ENCODE data around the gene NOL12. TPM values are rescaled to one million over a fixed set of nuclear protein-coding genes. Genes with fewer than 3 reads are reported as not detected.

NOL12 gene
- polyA plus RNA-seq, 1 of the 3 experiments (the other 2 are of a cell fraction): 52.2 TPM

- no peak for DNase-seq
- CTCF ChIA-PET: interaction anchor here (1.1 to 2.0 kb wide), 4 partner anchors 21 to 90 kb away, joined by 3 to 6 read pairs (median 4); no protein-coding TSS in a partner anchor
These were observed 27.6 kb downstream of the NOL12 start for GRCh38 chr22:37713761-37714160.

GRCh38 chr22:37714634-37715033, 28.5 kb downstream of the NOL12 start:
- Histone ChIP-seq H3K9ac (no peak overlapping the region), H3K27me3 (ENCODE audit: insufficient read depth) (no peaks in the 10 kb centered on the region), H2AFZ (ENCODE audit: low read depth) (no peak overlapping the region), H3K4me2 (no peak overlapping the region), H3K9me3 (no peaks in the 10 kb centered on the region), H3K4me1 (ENCODE audit: control insufficient read depth in 1 of 2, insufficient read depth in 2 of 2, low read depth in 1 of 2, low read length in 1 of 2) (no peaks in the 10 kb centered on the region), H3F3A (replicated peaks; ENCODE audit: insufficient read depth) (peaks cover 5% of the 10 kb centered on the region), H3K36me3 (replicated peaks in 1 of 2; ENCODE audit: control insufficient read depth in 1 of 2, insufficient read depth in 2 of 2, low read length in 1 of 2) (peaks cover 0 to 3% of the 10 kb centered on the region in 2 experiments), H3K4me3 (ENCODE audit: low read depth in 2 of 2, low read length in 1 of 2) (no peak overlapping the region), H3K79me2 (ENCODE audit: insufficient read depth) (no peaks in the 10 kb centered on the region), H3K9me2 (no peaks in the 10 kb centered on the region), H3K27ac (ENCODE audit: low read depth in 2 of 2, low read length in 1 of 2) (no peak overlapping the region), H4K20me1 (ENCODE audit: insufficient read depth) (no peaks in the 10 kb centered on the region)
- TF ChIP-seq ZBTB33 (IDR thresholded peaks at IDR 0.05; ENCODE audit: borderline replicate concordance, low read depth) (no peak), NRF1 (IDR thresholded peaks at IDR 0.05; ENCODE audit: low read depth, low read length) (no peak), YY1 (IDR thresholded peaks at IDR 0.05; ENCODE audit: low read depth) (no peak), FOXM1 (IDR thresholded peaks at IDR 0.05; ENCODE audit: low read depth) (no peak), EP300 (IDR thresholded peaks at IDR 0.05; ENCODE audit: borderline replicate concordance in 1 of 2, low read depth in 1 of 2, low read length in 1 of 2) (no peak), MAX (IDR thresholded peaks at IDR 0.05; ENCODE audit: low read depth) (no peak), RFX5 (IDR thresholded peaks at IDR 0.05; ENCODE audit: low read length) (no peak), GATA2 (CRISPR knock-in tag; IDR thresholded peaks at IDR 0.05) (no peak)
- POLR2A ChIA-PET: no interaction called here
- WGBS (ENCODE audit: low lambda C conversion rate): 84% methylated on average over 2 of the region's 2 CpGs
- no peak for DNase-seq
- CTCF ChIA-PET: interaction anchor here (1.3 to 1.4 kb wide), 2 partner anchors 17 to 21 kb away, joined by 3 read pairs; no protein-coding TSS in a partner anchor

More at GRCh38 chr22:37713761-37714160, 27.6 kb downstream of the NOL12 start:
- Histone ChIP-seq H3K4me1 (ENCODE audit: control insufficient read depth in 1 of 2, insufficient read depth in 2 of 2, low read depth in 1 of 2, low read length in 1 of 2) (no peaks in the 10 kb centered on the region), H3K27ac (ENCODE audit: low read depth in 2 of 2, low read length in 1 of 2) (no peak overlapping the region), H3K9ac (no peak overlapping the region), H4K20me1 (ENCODE audit: insufficient read depth) (no peaks in the 10 kb centered on the region), H3F3A (replicated peaks; ENCODE audit: insufficient read depth) (peaks cover 5% of the 10 kb centered on the region), H3K4me2 (no peak overlapping the region), H3K79me2 (ENCODE audit: insufficient read depth) (no peaks in the 10 kb centered on the region), H2AFZ (ENCODE audit: low read depth) (no peak overlapping the region), H3K4me3 (ENCODE audit: low read depth in 2 of 2, low read length in 1 of 2) (no peak overlapping the region), H3K9me3 (no peaks in the 10 kb centered on the region), H3K27me3 (ENCODE audit: insufficient read depth) (no peaks in the 10 kb centered on the region), H3K36me3 (replicated peaks in 1 of 2; ENCODE audit: control insufficient read depth in 1 of 2, insufficient read depth in 2 of 2, low read length in 1 of 2) (peaks cover 0 to 3% of the 10 kb centered on the region in 2 experiments), H3K9me2 (no peaks in the 10 kb centered on the region)
- TF ChIP-seq GABPA (IDR thresholded peaks at IDR 0.05; ENCODE audit: low read depth) (no peak), RCOR1 (IDR thresholded peaks at IDR 0.05; ENCODE audit: low read length) (no peak), TAF1 (IDR thresholded peaks at IDR 0.05; ENCODE audit: borderline replicate concordance, low read depth, low read length) (no peak), RXRA (IDR thresholded peaks at IDR 0.05; ENCODE audit: borderline replicate concordance, low read depth) (no peak), ZBTB33 (IDR thresholded peaks at IDR 0.05; ENCODE audit: borderline replicate concordance, low read depth) (no peak), EZH2phosphoT487 (IDR thresholded peaks at IDR 0.05; ENCODE audit: borderline replicate concordance, low read depth) (no peak), EP300 (IDR thresholded peaks at IDR 0.05; ENCODE audit: borderline replicate concordance in 1 of 2, low read depth in 1 of 2, low read length in 1 of 2) (no peak), MXI1 (IDR thresholded peaks at IDR 0.05; ENCODE audit: low read depth, low read length) (no peak), SIN3A (IDR thresholded peaks at IDR 0.05; ENCODE audit: borderline replicate concordance, low read depth, low read length) (no peak), POLR2AphosphoS5 (IDR thresholded peaks at IDR 0.05; ENCODE audit: low read depth, low read length) (no peak), CHD2 (IDR thresholded peaks at IDR 0.05; ENCODE audit: low read length, partially characterized antibody) (no peak), FOXJ3 (CRISPR knock-in tag; IDR thresholded peaks at IDR 0.05) (no peak), NRF1 (IDR thresholded peaks at IDR 0.05; ENCODE audit: low read depth, low read length) (no peak), FOXM1 (IDR thresholded peaks at IDR 0.05; ENCODE audit: low read depth) (no peak), YY1 (IDR thresholded peaks at IDR 0.05; ENCODE audit: low read depth) (no peak), FOSL2 (IDR thresholded peaks at IDR 0.05; ENCODE audit: borderline replicate concordance, low read depth) (no peak)
- POLR2A ChIA-PET: no interaction called here
- 100% methylated on average over 7 of the region's 7 CpGs for WGBS (ENCODE audit: low lambda C conversion rate)

Measured in SK-N-SH (cell line).